H1 (cell line): Measurements from ENCODE around the gene ABHD13. TPM values are rescaled to one million over a fixed set of nuclear protein-coding genes. Genes with fewer than 3 reads are reported as not detected.
"Not testable (repeated sequence)": the region's sequence is repeated elsewhere in the genome, so short reads cannot be mapped to it uniquely, and the experiment has no call there.

Experiments used
- CTCF ChIA-PET: fragments of 300-600 bp; sonication (Branson Sonifier 250); formaldehyde crosslinking; loops from one replicate; lab custom pipeline; 2021; ENCODE audit not compliant: partially characterized antibody; lab: Charles Lee
- POLR2A ChIA-PET: fragments of 300-600 bp; sonication (Branson Sonifier 250); formaldehyde crosslinking; loops from one replicate; lab custom pipeline; 2021; ENCODE audit warnings: inconsistent platforms; ENCODE audit not compliant: partially characterized antibody; lab: Charles Lee
- DNase-seq, 2 experiments: peaks; one replicate each; pipeline versions ENCODE4 v3.0.0 to v3.0.0-alpha.2; 2010 to 2022; ENCODE audit warnings: low spot score in 2 of 2, low read depth in 1 of 2, mixed read lengths in 1 of 2
- FAIRE-seq: peaks from 2 replicates; lab custom pipeline; 2011; peaks lifted over from hg19 to GRCh38; lab: Jason Lieb, UNC
- H2AFZ ChIP-seq: 2 replicates; pipeline ENCODE4 v1.8.1; 2012; ENCODE audit warnings: low read length, inconsistent platforms
- H2AK5ac ChIP-seq: 2 replicates; pipeline ENCODE4 v1.6.1; 2013; ENCODE audit warnings: low read depth, low read length
- H2BK120ac ChIP-seq: replicated peaks from 2 replicates; pipeline ENCODE3; 2013; ENCODE audit warnings: low read depth, low read length, inconsistent platforms
- H2BK12ac ChIP-seq: 2 replicates; pipeline ENCODE4 v1.6.1; 2013; ENCODE audit warnings: low read depth, low read length
- H2BK15ac ChIP-seq: 2 replicates; pipeline ENCODE4 v1.6.1; 2013; ENCODE audit warnings: low read length
- H2BK20ac ChIP-seq: 2 replicates; pipeline ENCODE4 v1.6.1; 2013; ENCODE audit warnings: low read length
- H2BK5ac ChIP-seq: 2 replicates; pipeline ENCODE4 v1.6.1; 2013; ENCODE audit warnings: low read depth, low read length
- H3K14ac ChIP-seq: 2 replicates; pipeline ENCODE4 v1.6.1; 2013; ENCODE audit warnings: inconsistent platforms; ENCODE audit not compliant: insufficient read length
- H3K18ac ChIP-seq: 2 replicates; pipeline ENCODE4 v1.6.1; 2013; ENCODE audit warnings: low read length; ENCODE audit errors: extremely low read depth
- H3K23ac ChIP-seq: 2 replicates; pipeline ENCODE4 v1.6.1; 2013; ENCODE audit warnings: inconsistent platforms; ENCODE audit not compliant: insufficient read length
- H3K23me2 ChIP-seq: 2 replicates; pipeline ENCODE4 v1.6.1; 2013; ENCODE audit warnings: low read depth, low read length
- H3K27ac ChIP-seq: 2 replicates; pipeline ENCODE4 v1.6.1; 2011; ENCODE audit warnings: low read depth, low read length, inconsistent platforms
- H3K27me3 ChIP-seq, 4 experiments: replicated peaks in 1 of 4; 1 replicate in 1 of 4; 2 replicates in 3 of 4; pipeline versions ENCODE4 v1.6.1 to v1.8.1; 2011 to 2013; ENCODE audit warnings: low read length in 3 of 4, mild to moderate bottlenecking in 3 of 4, inconsistent platforms in 2 of 4, mixed read lengths in 2 of 4, moderate library complexity in 1 of 4; ENCODE audit not compliant: control insufficient read depth in 3 of 4, insufficient read depth in 3 of 4; ENCODE audit errors: extremely low read depth in 1 of 4
- H3K36me3 ChIP-seq, 4 experiments: 2 replicates each; pipeline versions ENCODE4 v1.6.1 to v1.8.1; 2011 to 2013; ENCODE audit warnings: mild to moderate bottlenecking in 4 of 4, low read length in 3 of 4, moderate library complexity in 2 of 4, control low read depth in 1 of 4, inconsistent platforms in 1 of 4; ENCODE audit not compliant: insufficient read depth in 4 of 4, control insufficient read depth in 2 of 4
- H3K4ac ChIP-seq: replicated peaks from 2 replicates; pipeline ENCODE3; 2013; ENCODE audit warnings: low read length, low read depth, mixed read lengths, inconsistent platforms; ENCODE audit not compliant: insufficient read length
- H3K4me1 ChIP-seq, 4 experiments: replicated peaks in 1 of 4; 1 replicate in 1 of 4; 2 replicates in 3 of 4; pipeline versions ENCODE4 v1.6.1 to v1.8.1; 2011 to 2013; ENCODE audit warnings: low read length in 3 of 4, inconsistent platforms in 2 of 4, mixed read lengths in 1 of 4; ENCODE audit not compliant: insufficient read depth in 4 of 4, control insufficient read depth in 3 of 4
- H3K4me2 ChIP-seq, 2 experiments: 2 replicates each; pipeline versions ENCODE4 v1.6.1 to v1.8.1; 2011 to 2013; ENCODE audit warnings: low read depth in 2 of 2, low read length in 2 of 2, control low read depth in 1 of 2, inconsistent platforms in 1 of 2, mild to moderate bottlenecking in 1 of 2; ENCODE audit not compliant: insufficient read depth in 1 of 2
- H3K4me3 ChIP-seq, 4 experiments: fragments of 200-600, 300-600 bp in 1 of 4; sonication (generic), shearing (Covaris generic), sonication (Bioruptor Twin) in 1 of 4; 2 replicates each; pipeline versions ENCODE4 v1.5.1 to v1.8.1; 2011 to 2016; ENCODE audit warnings: low read length in 4 of 4, low read depth in 3 of 4, control low read depth in 2 of 4, inconsistent platforms in 2 of 4, mild to moderate bottlenecking in 2 of 4, mixed read lengths in 1 of 4, moderate library complexity in 1 of 4; ENCODE audit not compliant: insufficient read depth in 2 of 4; ENCODE audit errors: extremely low read depth in 1 of 4
- H3K56ac ChIP-seq: replicated peaks from 2 replicates; pipeline ENCODE3; 2013; ENCODE audit warnings: low read depth, mild to moderate bottlenecking, mixed read lengths, low read length, inconsistent platforms; ENCODE audit not compliant: insufficient read length
- H3K79me1 ChIP-seq: 2 replicates; pipeline ENCODE4 v1.6.1; 2013; ENCODE audit warnings: low read depth, low read length, control low read depth
- H3K79me2 ChIP-seq, 2 experiments: 2 replicates each; pipeline versions ENCODE4 v1.6.1 to v1.8.1; 2012 to 2013; ENCODE audit warnings: low read length in 2 of 2, mild to moderate bottlenecking in 2 of 2, inconsistent platforms in 1 of 2; ENCODE audit not compliant: insufficient read depth in 2 of 2, control insufficient read depth in 1 of 2
- H3K9ac ChIP-seq, 4 experiments: replicated peaks in 1 of 4; 1 replicate in 1 of 4; 2 replicates in 3 of 4; pipeline versions ENCODE4 v1.6.1 to v1.8.1; 2011 to 2013; ENCODE audit warnings: low read depth in 3 of 4, low read length in 3 of 4, control low read depth in 2 of 4, mild to moderate bottlenecking in 2 of 4, moderate library complexity in 2 of 4, inconsistent platforms in 1 of 4; ENCODE audit errors: extremely low read depth in 1 of 4
- H3K9me3 ChIP-seq, 2 experiments: 2 replicates each; pipeline versions ENCODE4 v1.6.1 to v1.8.1; 2012 to 2013; ENCODE audit warnings: mild to moderate bottlenecking in 2 of 2, moderate library complexity in 2 of 2, control low read depth in 1 of 2, inconsistent platforms in 1 of 2, low read depth in 1 of 2, low read length in 1 of 2, mixed read lengths in 1 of 2; ENCODE audit not compliant: insufficient read depth in 2 of 2
- H4K20me1 ChIP-seq, 2 experiments: replicated peaks in 1 of 2; 2 replicates each; pipeline versions ENCODE3 to v1.8.1; 2011 to 2013; ENCODE audit warnings: inconsistent platforms in 2 of 2, low read length in 2 of 2, mild to moderate bottlenecking in 1 of 2; ENCODE audit not compliant: insufficient read depth in 2 of 2, control insufficient read depth in 1 of 2
- H4K5ac ChIP-seq: 2 replicates; pipeline ENCODE4 v1.6.1; 2013; ENCODE audit warnings: low read length, low read depth, mixed read lengths, inconsistent platforms; ENCODE audit not compliant: insufficient read length
- H4K8ac ChIP-seq: 2 replicates; pipeline ENCODE4 v1.8.0; 2013; ENCODE audit warnings: mild to moderate bottlenecking, moderate library complexity, low read length, inconsistent platforms; ENCODE audit not compliant: insufficient read depth; ENCODE audit errors: extremely low read depth
- H4K91ac ChIP-seq: replicated peaks from 2 replicates; pipeline ENCODE3; 2013; ENCODE audit warnings: low read length, mixed read lengths, inconsistent platforms; ENCODE audit not compliant: insufficient read length
- WGBS, 2 experiments: shearing (Covaris generic) in 1 of 2; methylation state at CpG; one replicate each; pipeline versions ENCODE4 v1.1.6 to v1.1.7; 2013 to 2015; ENCODE audit warnings: low lambda C conversion rate in 2 of 2, mixed read lengths in 2 of 2, inconsistent platforms in 1 of 2, low coverage in 1 of 2, missing lambda C conversion rate in 1 of 2; ENCODE audit not compliant: insufficient replicate concordance in 2 of 2, insufficient coverage in 1 of 2, insufficient read length in 1 of 2; ENCODE audit errors: extremely low coverage in 1 of 2, missing lambda C conversion rate in 1 of 2; 5-methylcytosine and 5-hydroxymethylcytosine counted together
- polyA plus RNA-seq, 7 experiments: library from polyadenylated mRNA; depleted of rRNA in 3 of 7; stranded (reverse) in 5 of 7; unstranded in 2 of 7; fragments of >200 nt in 5 of 7; fragments of 200-250 nt in 2 of 7; gene quantifications; 1 replicate in 5 of 7; 2 replicates in 1 of 7; 4 replicates in 1 of 7; pipeline versions ENCODE4 v1.2.1 to v1.2.3, GENCODE V29; 2011 to 2013; ENCODE audit warnings: missing spikeins in 2 of 7, mixed read lengths in 2 of 7
- total RNA-seq: library from RNA; stranded (reverse); fragmentation: NEBNext Ultra II Directional; extraction: Animal tissue kit (Norgen Biotek cat#: 25700); gene quantifications from 2 replicates; pipeline ENCODE4 v1.2.1, GENCODE V29; 2021

ABHD13 gene
- total and polyA plus RNA-seq, 2 of the 8 experiments (the other 6 are each of a cell fraction or from before 2014, with no cell fraction given), result 3.5 to 6.6 TPM

DNA sequence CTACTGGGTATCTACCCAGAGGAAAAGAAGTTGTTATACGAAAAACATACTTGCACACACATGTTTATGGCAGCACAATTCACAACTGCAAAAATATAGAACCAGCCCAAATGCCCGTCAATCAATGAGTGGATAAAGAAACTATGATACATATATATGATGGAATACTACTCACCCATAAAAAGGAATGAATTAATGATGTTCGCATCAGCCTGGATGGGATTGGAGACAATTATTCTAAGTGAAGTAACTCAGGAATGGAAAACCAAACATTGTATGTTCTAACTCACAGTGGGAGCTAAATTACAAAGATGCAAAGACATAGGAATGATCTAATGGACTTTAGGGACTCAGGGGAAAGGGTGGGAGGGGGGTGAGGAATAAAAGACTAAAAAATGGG lies 49.7 kb downstream of the ABHD13 start:
- H3K27ac ChIP-seq, H2BK5ac ChIP-seq, H3K18ac ChIP-seq, DNase-seq, H2AK5ac ChIP-seq, H3K56ac ChIP-seq, H3K4me1 ChIP-seq, H3K9me3 ChIP-seq, H3K9ac ChIP-seq, H3K4ac ChIP-seq, POLR2A ChIA-PET, H4K8ac ChIP-seq, H3K79me2 ChIP-seq, H3K23ac ChIP-seq, H3K4me2 ChIP-seq, H3K23me2 ChIP-seq, H4K20me1 ChIP-seq, H3K36me3 ChIP-seq, H3K27me3 ChIP-seq, H2AFZ ChIP-seq, H3K14ac ChIP-seq, H2BK12ac ChIP-seq, H3K4me3 ChIP-seq, H2BK20ac ChIP-seq, H2BK15ac ChIP-seq, FAIRE-seq, H4K91ac ChIP-seq, H4K5ac ChIP-seq, H3K79me1 ChIP-seq, H2BK120ac ChIP-seq: not testable (repeated sequence)
- 91% methylated on average over 3 of the region's 3 CpGs; no CpG with 5 or more reads in 1 of the 2 experiments for WGBS, 2 experiments
- CTCF ChIA-PET, result interaction anchor here (1.1 kb wide), 1 partner anchor 36 kb away, joined by 3 read pairs; no protein-coding TSS in a partner anchor
